GM18873 (cell line): ENCODE data around the gene NFAM1.

Experiments
- ATAC-seq: cut with Tn5 transposase; IDR thresholded peaks from one replicate; pipeline ENCODE4 v1.9.1; 2021; ENCODE audit warnings: mild to moderate bottlenecking, moderate library complexity, moderate number of reproducible peaks; ENCODE audit not compliant: unreplicated experiment, low FRiP score

NFAM1 gene, protein sequence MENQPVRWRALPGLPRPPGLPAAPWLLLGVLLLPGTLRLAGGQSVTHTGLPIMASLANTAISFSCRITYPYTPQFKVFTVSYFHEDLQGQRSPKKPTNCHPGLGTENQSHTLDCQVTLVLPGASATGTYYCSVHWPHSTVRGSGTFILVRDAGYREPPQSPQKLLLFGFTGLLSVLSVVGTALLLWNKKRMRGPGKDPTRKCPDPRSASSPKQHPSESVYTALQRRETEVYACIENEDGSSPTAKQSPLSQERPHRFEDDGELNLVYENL

DNA sequence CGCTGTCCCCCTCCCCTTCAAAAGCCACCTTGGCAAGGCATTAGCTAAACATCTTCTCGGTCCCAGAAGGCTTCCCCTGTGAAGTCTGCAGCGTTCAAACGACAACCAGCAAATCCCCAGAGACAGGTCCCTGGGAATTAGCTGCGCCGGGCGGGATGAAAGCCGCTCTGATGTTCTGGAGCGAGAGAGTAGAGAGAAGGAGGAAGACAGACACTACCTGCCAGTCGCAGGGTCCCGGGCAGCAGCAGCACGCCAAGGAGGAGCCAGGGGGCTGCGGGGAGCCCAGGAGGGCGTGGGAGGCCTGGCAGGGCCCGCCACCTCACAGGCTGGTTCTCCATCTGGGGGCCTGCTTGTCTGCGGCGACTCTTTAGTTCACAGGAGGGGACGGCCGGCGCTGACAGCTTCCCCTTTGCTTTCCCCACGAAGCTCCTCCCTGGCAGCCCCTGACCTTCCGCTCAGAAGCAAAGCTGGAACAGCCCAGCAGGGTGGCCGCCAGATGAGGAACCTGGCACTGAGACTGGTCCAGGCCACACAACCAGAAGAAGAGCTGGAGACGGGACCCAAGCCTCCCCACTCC is at the start of gene NFAM1:
Gene NFAM1, minus strand, starts transcription at position 384 of the 577 bp plus-strand sequence. Its CDS starts 46 bp downstream, at position 338.
- ATAC-seq, result no peak

DNA sequence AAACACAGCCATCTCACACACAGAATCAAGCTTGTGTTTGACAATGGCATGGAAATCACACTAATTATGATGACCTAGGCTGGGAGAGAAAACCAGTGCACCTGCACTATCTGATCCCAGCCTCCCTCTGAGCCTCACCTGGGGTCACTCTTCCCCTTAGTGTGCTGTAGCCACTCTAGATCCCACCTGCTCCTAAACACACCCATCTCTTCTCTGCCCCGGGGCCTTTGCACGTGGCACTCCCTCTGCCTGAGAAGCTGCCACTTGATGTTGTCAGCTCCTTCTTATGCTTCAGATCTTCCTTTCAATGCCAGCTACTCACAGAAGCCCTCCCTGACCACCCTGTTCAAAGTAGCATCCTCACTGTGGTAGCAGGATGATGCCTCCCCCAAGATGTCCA is 42.9 kb upstream of the NFAM1 start:
- ATAC-seq, result no peak

DNA sequence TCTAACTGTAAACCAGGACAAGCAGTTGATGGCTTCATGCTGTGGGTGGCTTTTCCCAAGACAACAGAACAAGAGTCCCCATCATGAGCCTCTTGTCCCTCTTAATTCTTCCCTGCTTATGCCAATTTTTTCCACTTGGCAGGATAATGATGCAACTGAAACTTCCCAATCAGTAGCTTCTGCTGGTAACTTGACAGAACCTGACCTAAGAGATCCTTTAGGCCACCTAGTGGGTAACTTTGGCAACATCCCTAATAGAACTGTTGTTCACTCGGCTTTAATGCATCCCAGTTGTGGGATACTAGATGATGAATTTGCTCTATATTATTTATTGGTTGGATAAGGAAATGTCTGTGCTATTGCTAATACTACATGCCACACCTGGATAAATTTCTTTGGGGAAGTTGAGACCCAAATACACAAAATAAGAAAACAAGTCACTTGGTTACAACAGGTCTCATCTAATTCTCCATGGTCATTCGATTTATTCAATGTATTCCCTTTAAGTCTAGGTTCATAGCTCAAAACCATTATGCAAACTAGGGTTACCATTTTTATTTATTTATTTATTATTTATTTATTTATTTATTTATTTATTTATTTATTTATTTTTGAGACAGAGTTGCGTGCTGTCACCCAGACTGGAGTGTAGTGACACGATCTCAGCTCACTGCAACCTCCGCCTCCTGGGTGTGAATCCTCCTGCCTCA is 41.4 kb upstream of the NFAM1 start:
- no peak for ATAC-seq

- ATAC-seq, result no peak
Observed at GRCh38 chr22:42472671-42473070, 40.5 kb upstream of the NFAM1 start.

GRCh38 chr22:42471441-42471840 is 39.2 kb upstream of the NFAM1 start:
- ATAC-seq, result no peak

GRCh38 chr22:42470366-42471082 is 38.3 kb upstream of the NFAM1 start:
- no peak for ATAC-seq

GRCh38 chr22:42468841-42469240 is 36.6 kb upstream of the NFAM1 start:
- ATAC-seq, result no peak

DNA sequence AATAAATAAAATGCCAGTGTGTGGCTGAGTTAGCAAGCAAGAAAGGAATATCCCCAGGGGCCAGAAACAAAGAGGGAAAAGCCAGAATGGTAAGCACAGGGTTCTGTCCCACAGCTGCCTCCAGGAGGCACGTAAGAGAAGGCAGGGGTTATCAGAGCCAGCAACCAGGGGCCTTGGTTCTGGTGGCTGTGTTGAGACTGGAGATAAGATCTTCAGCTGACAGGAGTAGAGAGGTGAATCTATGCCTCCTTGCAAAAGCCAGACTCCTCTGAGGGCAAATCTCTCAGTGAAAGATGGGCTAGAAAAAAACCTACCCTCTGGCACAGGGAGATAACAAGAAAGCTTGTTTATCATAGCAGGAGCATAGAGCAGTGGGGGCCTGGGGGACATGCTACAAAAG is 29.8 kb upstream of the NFAM1 start:
- ATAC-seq, result no peak

DNA sequence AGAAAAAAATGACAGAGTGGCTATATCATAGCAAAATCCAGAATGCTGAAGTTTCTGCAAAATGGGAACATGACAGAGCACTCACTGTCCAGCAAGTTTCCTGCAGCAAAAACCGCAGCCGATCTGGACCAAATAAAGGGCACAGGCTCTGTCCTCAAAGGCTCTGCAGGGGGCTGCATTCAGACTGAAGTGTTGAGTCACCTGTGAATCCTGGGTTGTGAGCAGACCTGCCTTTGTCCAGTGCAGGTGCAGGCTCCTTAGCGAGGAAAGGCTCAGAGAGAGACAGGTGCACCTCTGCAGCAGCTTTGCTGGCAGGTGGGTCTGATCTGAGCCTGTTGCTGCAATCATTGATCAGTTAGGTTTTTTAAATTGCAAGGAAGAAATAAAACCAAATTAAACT is 29.3 kb upstream of the NFAM1 start:
- no peak for ATAC-seq

DNA sequence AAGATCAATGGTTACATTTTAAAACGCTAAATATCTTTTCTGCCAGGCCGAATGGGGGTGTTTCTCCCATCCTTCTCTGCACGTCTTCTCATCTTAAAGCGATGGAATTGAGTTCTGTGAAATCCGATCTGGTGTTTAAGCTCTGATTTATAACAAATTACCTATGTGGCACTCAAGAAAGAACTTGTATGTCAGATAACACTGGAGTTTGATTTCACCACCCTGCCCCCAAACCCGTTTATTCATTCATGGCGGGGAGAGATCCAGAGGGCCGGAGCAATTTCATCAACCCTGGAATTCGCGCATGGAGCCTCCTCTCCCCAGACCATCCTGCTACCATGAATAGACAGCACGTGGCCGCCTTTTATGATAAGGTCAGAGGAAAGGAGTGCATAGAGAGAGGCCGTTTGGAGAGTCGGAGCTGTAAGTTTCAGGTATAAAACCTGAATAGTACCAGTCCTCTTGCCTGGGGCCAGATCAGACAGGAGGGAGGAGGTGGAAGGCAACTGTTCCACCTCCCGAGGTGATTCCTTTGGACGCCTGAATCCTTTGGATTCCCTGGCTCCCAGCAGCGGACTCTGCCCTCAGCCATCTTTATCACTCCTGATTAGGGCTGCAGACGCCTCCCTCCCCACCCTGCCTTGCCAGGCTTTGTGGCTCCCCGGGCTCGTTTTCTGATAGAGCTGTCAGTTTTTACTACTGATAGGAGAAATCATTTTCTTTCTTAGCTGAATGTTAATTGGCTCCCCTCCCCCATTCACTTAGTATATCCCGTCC is 27.3 kb upstream of the NFAM1 start:
- ATAC-seq, result no peak

DNA sequence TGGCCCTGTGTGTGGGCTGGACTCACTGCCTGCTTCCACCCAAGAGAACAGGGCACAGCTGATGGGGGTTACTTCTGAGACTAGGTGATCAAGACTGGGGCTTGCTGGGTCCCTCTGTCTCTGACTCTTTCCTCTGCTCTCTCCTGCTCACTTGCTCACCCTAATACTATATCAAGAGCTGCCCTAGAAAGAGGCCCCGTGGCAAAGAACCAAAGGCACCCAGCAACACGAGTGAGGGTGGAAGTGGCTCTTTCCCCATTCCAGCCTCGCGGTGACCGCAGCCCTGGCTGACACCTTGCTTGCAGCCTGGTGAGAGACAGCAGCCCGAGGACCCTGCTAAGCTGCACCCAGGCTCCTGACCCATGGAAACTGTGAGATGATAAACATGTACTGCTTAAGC is 20.7 kb upstream of the NFAM1 start:
- ATAC-seq, result no peak

- ATAC-seq, result no peak
Observed at GRCh38 chr22:42452456-42452855, 20.3 kb upstream of the NFAM1 start.

DNA sequence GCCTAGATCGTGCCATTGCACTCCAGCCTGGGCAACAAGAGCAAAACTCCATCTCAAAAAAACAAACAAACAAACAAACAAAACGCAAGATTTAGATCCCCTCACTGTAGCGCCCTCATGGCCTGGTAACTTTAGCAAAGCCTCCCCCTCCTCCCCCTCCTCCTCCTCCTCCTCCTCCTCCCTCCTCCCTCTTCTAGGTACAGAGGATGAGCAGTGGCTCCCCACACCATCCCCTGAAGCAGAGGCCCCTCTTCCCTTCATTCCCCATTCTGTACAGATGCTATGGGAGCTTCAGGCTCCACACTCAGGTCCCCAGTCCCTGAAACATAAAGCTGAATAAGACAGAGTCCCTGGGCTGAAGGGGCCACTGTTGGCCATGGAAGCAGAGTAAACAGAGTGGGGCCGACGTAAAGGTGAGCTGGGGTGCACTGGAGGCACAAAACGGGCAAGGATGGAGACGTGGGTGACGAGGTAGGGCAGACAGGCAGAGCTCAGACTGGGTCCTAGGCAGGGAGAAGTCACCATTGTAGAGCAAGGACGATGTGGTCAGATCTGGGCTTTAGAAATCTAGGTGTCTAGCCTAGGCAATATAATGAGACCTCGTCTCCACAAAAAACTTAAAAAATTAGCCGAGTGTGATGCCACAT is 19.4 kb upstream of the NFAM1 start:
- ATAC-seq, result no peak

DNA sequence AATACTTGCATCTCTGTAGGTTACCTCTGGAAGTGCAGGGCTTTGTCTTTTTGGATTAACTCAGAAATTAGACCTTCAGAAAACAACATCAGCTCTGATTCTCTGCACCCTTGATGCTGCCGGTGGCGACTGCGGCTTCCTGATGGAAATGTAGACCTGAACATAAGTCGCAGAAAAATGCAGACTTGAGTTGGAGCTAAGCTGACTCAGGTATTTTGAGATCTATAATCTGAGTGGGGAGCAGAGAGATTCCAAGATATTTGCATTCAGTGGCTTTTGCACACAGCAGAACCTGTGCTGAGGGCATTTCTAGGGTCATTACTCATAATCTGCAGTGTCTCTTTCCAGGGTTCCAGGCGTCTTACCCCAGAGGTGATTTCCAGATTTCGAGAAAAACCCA is 18.7 kb upstream of the NFAM1 start:
- ATAC-seq, result no peak

DNA sequence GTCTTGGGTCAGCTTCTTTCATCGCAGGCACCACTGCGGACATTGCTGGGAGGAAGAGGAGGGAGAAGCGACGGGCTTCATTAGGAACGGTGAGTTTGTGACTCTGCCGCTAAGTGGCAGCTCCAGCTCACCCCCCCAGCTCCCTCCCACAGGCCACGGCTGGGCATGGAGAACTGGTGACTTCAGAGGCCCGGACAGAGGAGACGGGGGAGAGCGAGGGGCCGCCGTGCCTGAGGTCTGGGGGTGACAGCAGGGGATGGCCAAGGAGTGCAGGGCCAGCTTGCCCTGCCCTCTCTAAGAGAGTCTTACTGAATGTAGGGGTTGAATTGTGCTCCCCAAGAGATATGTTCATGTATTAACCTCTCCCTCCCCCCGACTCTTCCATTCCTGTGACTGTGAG is 13.9 kb upstream of the NFAM1 start:
- no peak for ATAC-seq

DNA sequence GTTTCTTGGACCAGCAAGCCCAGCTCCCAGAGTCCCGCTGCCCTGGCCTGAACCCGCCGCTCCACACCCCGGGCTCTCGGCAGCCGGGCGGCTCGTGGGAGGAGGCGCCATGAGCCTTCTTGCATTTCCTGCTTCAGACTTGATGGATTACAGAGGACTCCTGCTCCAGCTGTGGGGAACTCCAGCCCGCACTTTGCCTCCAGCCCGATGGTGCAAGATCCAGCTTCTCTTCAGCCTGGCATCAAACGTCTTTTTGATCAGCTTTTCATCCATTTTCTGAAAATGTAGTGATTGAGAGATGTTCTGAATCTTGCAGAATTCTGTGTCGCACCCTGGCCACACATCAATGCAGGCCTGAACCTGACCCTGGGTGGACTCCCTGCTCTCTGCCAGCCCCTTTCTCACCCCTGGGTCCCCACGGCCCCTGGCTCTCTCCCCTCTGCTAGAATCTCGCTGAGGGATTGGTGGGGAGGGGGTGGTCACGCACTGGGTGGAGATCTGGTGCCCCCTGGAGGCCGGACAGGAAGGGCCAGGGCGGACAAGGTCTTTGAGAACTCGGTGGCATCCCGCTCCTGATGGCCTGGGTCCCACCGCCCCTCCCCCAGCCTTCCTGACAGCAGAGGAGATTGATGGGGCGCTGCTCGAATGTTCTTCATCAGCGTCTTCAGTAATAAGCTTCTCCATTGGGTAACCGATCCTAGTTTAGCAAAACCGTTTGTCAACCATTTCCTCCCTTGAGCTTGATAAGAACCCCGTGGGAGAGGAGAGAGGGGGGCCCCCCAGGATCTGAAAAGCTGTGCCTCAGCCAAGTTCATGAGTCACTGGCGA is 12.1 kb upstream of the NFAM1 start:
- ATAC-seq, result no peak

- ATAC-seq, result no peak
Observed at GRCh38 chr22:42443240-42444076, 11.3 kb upstream of the NFAM1 start.

DNA sequence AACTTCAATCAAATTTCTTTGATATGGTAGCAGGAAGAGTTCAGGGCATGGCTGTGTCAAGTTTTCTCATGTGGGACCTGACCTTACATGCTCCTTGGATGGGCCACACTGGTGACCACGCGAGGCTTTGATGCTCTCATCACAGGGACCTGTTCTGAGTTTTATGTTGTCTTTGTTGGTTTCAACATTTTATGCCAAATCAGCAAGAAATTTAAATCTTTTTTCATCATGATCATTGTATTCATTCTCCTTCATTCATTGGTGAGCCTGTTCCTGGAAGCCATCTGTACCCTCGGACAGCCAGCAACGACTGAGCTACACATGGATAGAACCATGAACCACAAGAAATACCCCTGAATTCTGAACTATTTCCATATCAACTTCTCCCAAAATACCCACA is 10.5 kb upstream of the NFAM1 start:
- no peak for ATAC-seq
